Fibroblast of pulmonary artery (primary cell): Measurements from ENCODE around the gene CAPN9.

Experiments
- DNase-seq: peaks from one replicate; pipeline ENCODE4 v3.0.0-alpha.2; 2010; ENCODE audit warnings: low read depth
- H3K4me3 ChIP-seq: replicated peaks from 2 replicates; pipeline ENCODE4 v1.5.1; 2011; ENCODE audit warnings: low read depth, mild to moderate bottlenecking, control low read depth, low read length, moderate library complexity
- TF ChIP-seq, protein P1 (sequence below): IDR thresholded peaks from 2 replicates; pipeline ENCODE4 v1.5.1; 2011; ENCODE audit warnings: mild to moderate bottlenecking, control low read depth, low read length, inconsistent platforms; ENCODE audit errors: missing control alignments

CAPN9 gene

GRCh38 chr1:230819976-230820375, 72.8 kb downstream of the CAPN9 start:
- DNase-seq: no peak
- TF ChIP-seq, protein P1, sequence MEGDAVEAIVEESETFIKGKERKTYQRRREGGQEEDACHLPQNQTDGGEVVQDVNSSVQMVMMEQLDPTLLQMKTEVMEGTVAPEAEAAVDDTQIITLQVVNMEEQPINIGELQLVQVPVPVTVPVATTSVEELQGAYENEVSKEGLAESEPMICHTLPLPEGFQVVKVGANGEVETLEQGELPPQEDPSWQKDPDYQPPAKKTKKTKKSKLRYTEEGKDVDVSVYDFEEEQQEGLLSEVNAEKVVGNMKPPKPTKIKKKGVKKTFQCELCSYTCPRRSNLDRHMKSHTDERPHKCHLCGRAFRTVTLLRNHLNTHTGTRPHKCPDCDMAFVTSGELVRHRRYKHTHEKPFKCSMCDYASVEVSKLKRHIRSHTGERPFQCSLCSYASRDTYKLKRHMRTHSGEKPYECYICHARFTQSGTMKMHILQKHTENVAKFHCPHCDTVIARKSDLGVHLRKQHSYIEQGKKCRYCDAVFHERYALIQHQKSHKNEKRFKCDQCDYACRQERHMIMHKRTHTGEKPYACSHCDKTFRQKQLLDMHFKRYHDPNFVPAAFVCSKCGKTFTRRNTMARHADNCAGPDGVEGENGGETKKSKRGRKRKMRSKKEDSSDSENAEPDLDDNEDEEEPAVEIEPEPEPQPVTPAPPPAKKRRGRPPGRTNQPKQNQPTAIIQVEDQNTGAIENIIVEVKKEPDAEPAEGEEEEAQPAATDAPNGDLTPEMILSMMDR: no peak
- no peak overlapping the region for H3K4me3 ChIP-seq

- H3K4me3 ChIP-seq: no peak overlapping the region
- TF ChIP-seq, protein P1: no peak
- no peak for DNase-seq
Measured at GRCh38 chr1:230820568-230820967, 73.4 kb downstream of the CAPN9 start.

DNA sequence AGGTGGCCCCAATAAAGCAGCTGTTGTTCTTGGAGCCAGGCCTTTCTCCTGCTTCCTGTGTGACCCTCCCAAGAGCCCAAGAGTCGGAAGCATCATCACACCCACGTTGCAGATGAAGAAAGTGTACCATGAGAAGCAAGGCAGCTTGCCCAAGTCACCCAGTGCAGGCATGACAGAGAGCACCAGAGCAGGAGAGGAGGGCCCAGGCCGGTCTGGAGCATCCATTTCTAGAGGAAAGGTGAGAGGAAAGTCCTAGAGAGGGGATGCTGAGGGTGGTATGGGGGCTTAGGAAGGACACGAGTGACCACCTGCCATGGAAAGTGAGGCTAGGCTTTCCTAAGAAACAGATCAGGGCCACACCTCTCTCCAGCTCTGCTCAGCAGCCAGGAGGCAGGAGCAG, 74.2 kb downstream of the CAPN9 start:
- no peak for DNase-seq
- TF ChIP-seq, protein P1: no peak
- H3K4me3 ChIP-seq: no peak overlapping the region

DNA sequence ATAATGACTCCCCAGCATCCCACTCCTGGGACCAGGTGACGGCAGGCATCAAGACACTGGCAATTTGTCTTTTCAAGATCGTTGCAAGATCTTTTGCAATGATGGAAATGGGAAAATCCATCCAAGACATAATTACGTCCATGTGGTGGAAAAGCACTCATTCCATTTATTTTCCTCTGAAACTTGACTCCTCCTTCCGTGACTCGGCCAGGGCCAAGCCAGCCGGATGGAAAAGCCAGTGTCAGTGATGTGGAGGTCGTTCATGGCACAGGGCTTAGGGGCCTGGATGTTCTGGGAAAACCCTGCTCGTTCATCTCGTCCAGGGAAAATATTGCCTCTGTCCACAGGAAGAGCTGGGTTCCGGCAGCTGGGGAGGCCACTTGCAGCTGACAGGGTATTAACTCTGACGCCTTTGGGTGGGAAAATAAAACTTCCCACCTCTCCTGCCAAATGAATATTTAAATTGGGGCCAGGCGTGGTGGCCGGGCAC, 74.9 kb downstream of the CAPN9 start:
- no peak for DNase-seq
- TF ChIP-seq, protein P1: no peak
- H3K4me3 ChIP-seq: no peak overlapping the region

GRCh38 chr1:230823426-230823825, 76.2 kb downstream of the CAPN9 start:
- no peak overlapping the region for H3K4me3 ChIP-seq
- TF ChIP-seq, protein P1: no peak
- DNase-seq: no peak

DNA sequence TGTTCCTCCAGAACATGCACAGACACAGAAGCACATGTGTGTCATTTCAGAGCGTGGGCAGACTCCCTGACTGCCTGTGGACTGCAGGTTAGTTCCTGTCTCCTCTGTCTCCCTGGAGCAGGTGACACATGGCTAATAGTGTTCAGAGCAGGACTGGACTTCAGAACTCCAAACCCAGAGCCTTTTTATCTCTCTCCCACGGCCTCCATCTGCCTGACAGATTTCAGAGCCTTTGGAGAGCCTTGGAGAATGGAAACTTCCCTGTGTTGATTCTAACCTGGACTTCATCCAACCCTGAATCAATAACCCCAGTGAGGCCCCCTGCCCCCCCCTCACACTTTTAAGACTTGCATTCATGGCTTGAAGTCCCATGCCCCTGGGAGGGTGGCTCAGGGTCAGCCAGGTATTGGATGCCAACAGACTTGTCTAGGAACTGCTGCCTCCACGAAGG, 76.8 kb downstream of the CAPN9 start:
- TF ChIP-seq, protein P1: no peak
- DNase-seq: no peak
- H3K4me3 ChIP-seq: no peak overlapping the region

DNA sequence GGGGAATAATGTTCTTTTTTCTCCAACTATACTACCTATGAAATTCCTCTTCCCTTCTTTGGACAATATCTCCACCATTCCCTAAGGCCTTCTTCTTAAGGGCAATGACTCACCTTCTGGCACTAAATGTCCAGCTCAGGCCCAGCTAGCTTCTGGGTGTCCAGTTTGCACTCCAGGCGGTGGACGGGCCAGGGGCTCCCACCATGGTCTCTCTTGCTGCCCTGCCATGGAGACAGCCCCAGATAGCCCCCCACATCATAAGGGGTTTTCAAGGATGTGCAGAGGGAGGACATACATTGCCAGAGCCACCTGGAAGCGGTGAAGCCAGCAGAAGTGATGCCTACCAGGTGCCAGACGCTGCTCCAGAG, 77.3 kb downstream of the CAPN9 start:
- no peak overlapping the region for H3K4me3 ChIP-seq
- peak; percentile 29 for DNase-seq
- TF ChIP-seq, protein P1: no peak
